IMR-90 (cell line): Measurements from ENCODE around the gene TCEAL4. TPM values are rescaled to one million over a fixed set of nuclear protein-coding genes. Genes with fewer than 3 reads are reported as not detected.

Experiments
- polyA plus RNA-seq, 3 experiments: library from polyadenylated mRNA; depleted of rRNA; stranded (reverse); fragments of >200 nt; gene quantifications; 2 replicates each; pipeline ENCODE4 v1.2.3, GENCODE V29; 2012; ENCODE audit warnings: low replicate concordance in 1 of 3
- total RNA-seq: library from RNA; depleted of rRNA; stranded (reverse); fragments of >200 nt; gene quantifications from 2 replicates; pipeline ENCODE4 v1.2.3, GENCODE V29; 2012; rRNA removed

Gene TCEAL4
- total and polyA plus RNA-seq, 2 of the 4 experiments (the other 2 are of a cell fraction): 11.1 to 31.9 TPM

Other genes starting within 250 kb of the TCEAL4 start
- gene TCEAL9, start 229.0 kb upstream of the TCEAL4 start, total RNA-seq: 20.3 and 94.4 TPM in 2 replicates
- 88.8 and 111 TPM in 2 replicates for gene TCEAL9, start 229.0 kb upstream of the TCEAL4 start, polyA plus RNA-seq (2012; rRNA removed)
- 114 and 332 TPM in 2 replicates for gene BEX3, start 209.0 kb upstream of the TCEAL4 start, total RNA-seq
- gene BEX3, start 209.0 kb upstream of the TCEAL4 start, polyA plus RNA-seq (2012; rRNA removed): 408 and 409 TPM in 2 replicates
- gene RAB40A, start 66.0 kb upstream of the TCEAL4 start, total RNA-seq: under 0.01 TPM in 2 replicates
- gene RAB40A, start 66.0 kb upstream of the TCEAL4 start, polyA plus RNA-seq (2012; rRNA removed): 0.16 and 0.26 TPM in 2 replicates
- gene TCEAL3, start 22.4 kb downstream of the TCEAL4 start, total RNA-seq: 3.2 and 13.1 TPM in 2 replicates
- gene TCEAL3, start 22.4 kb downstream of the TCEAL4 start, polyA plus RNA-seq (2012; rRNA removed): 21.9 and 24.2 TPM in 2 replicates
- 9.1 and 15.0 TPM in 2 replicates for gene TCEAL1, start 43.5 kb downstream of the TCEAL4 start, total RNA-seq
- 18.8 and 21.8 TPM in 2 replicates for gene TCEAL1, start 43.5 kb downstream of the TCEAL4 start, polyA plus RNA-seq (2012; rRNA removed)
- gene MORF4L2, start 101.2 kb downstream of the TCEAL4 start, total RNA-seq: 1,218 and 1,398 TPM in 2 replicates
- gene MORF4L2, start 101.2 kb downstream of the TCEAL4 start, polyA plus RNA-seq (2012; rRNA removed): 501 and 795 TPM in 2 replicates
- not detected in 2 replicates for gene TMEM31, start 125.4 kb downstream of the TCEAL4 start, total RNA-seq
- gene TMEM31, start 125.4 kb downstream of the TCEAL4 start, polyA plus RNA-seq (2012; rRNA removed): 0.17 TPM in 1 of 2 replicates, not detected in the other
- gene PLP1, start 191.3 kb downstream of the TCEAL4 start, total RNA-seq: 0.18 and 0.28 TPM in 2 replicates
- 0.60 and 0.62 TPM in 2 replicates for gene PLP1, start 191.3 kb downstream of the TCEAL4 start, polyA plus RNA-seq (2012; rRNA removed)
- 0.90 and 1.1 TPM in 2 replicates for gene RAB9B, start 246.7 kb downstream of the TCEAL4 start, total RNA-seq
- gene RAB9B, start 246.7 kb downstream of the TCEAL4 start, polyA plus RNA-seq (2012; rRNA removed): 0.34 and 0.58 TPM in 2 replicates